Mesenchymal stem cell (in vitro differentiated cells and primary cell): Measurements from ENCODE around the gene KIFC3.

Experiments
- DNase-seq: peaks from one replicate; pipeline ENCODE4 v3.0.0-alpha.2; 2013
- H2AFZ ChIP-seq: one replicate; pipeline ENCODE4 v1.6.1; 2013; ENCODE audit warnings: low read depth, mild to moderate bottlenecking, control low read depth, inconsistent platforms, low read length, moderate library complexity
- H2AK5ac ChIP-seq: 2 replicates; pipeline ENCODE4 v1.6.1; 2013; ENCODE audit warnings: low read length, moderate library complexity, mild to moderate bottlenecking, inconsistent platforms; ENCODE audit not compliant: severe bottlenecking
- H2BK120ac ChIP-seq: one replicate; pipeline ENCODE4 v1.6.1; 2013; ENCODE audit warnings: low read depth, mild to moderate bottlenecking, inconsistent platforms, low read length, moderate library complexity
- H2BK12ac ChIP-seq, 2 experiments: one replicate each; pipeline ENCODE4 v1.6.1; 2013; ENCODE audit warnings: inconsistent platforms in 2 of 2, low read length in 2 of 2, mild to moderate bottlenecking in 2 of 2, moderate library complexity in 2 of 2, control low read depth in 1 of 2
- H2BK15ac ChIP-seq: one replicate; pipeline ENCODE4 v1.6.1; 2013; ENCODE audit warnings: mild to moderate bottlenecking, low read depth, inconsistent platforms; ENCODE audit not compliant: poor library complexity, severe bottlenecking
- H2BK5ac ChIP-seq: 2 replicates; pipeline ENCODE4 v1.6.1; 2013; ENCODE audit warnings: low read depth, mild to moderate bottlenecking, low read length, control low read depth, inconsistent platforms; ENCODE audit not compliant: poor library complexity, severe bottlenecking
- H3K14ac ChIP-seq, 2 experiments: one replicate each; pipeline ENCODE4 v1.6.1; 2013; ENCODE audit warnings: inconsistent platforms in 2 of 2, low read length in 2 of 2, control low read depth in 1 of 2, mild to moderate bottlenecking in 1 of 2, moderate library complexity in 1 of 2
- H3K18ac ChIP-seq, 2 experiments: one replicate each; pipeline ENCODE4 v1.6.1; 2013; ENCODE audit warnings: inconsistent platforms in 2 of 2, low read length in 2 of 2, control low read depth in 1 of 2, low read depth in 1 of 2, mild to moderate bottlenecking in 1 of 2
- H3K23ac ChIP-seq, 2 experiments: one replicate each; pipeline ENCODE4 v1.6.1; 2013; ENCODE audit warnings: inconsistent platforms in 2 of 2, low read length in 2 of 2, mild to moderate bottlenecking in 2 of 2, moderate library complexity in 2 of 2, control low read depth in 1 of 2
- H3K27ac ChIP-seq: 2 replicates; pipeline ENCODE4 v1.5.1; 2013; ENCODE audit warnings: mild to moderate bottlenecking, moderate library complexity, low read length, control low read depth, inconsistent platforms; ENCODE audit not compliant: poor library complexity, severe bottlenecking
- H3K27me3 ChIP-seq, 2 experiments: 2 replicates each; pipeline versions ENCODE4 v1.6.1 to v1.7.0; 2013; ENCODE audit warnings: low read length in 2 of 2, mild to moderate bottlenecking in 2 of 2, moderate library complexity in 2 of 2, control low read depth in 1 of 2, inconsistent platforms in 1 of 2; ENCODE audit not compliant: control insufficient read depth in 1 of 2, insufficient read depth in 1 of 2
- H3K36me3 ChIP-seq, 2 experiments: 2 replicates each; pipeline versions ENCODE4 v1.6.1 to v1.7.0; 2013; ENCODE audit warnings: low read length in 2 of 2, control low read depth in 1 of 2, inconsistent platforms in 1 of 2, low read depth in 1 of 2, mild to moderate bottlenecking in 1 of 2; ENCODE audit not compliant: insufficient read depth in 2 of 2, control insufficient read depth in 1 of 2
- H3K4ac ChIP-seq, 2 experiments: one replicate each; pipeline ENCODE4 v1.6.1; 2013; ENCODE audit warnings: inconsistent platforms in 2 of 2, low read length in 2 of 2, mild to moderate bottlenecking in 2 of 2, moderate library complexity in 2 of 2, control low read depth in 1 of 2, low read depth in 1 of 2
- H3K4me1 ChIP-seq: 2 replicates; pipeline ENCODE4 v1.6.1; 2013; ENCODE audit warnings: low read depth, low read length, control low read depth; ENCODE audit not compliant: control insufficient read depth, insufficient read depth
- H3K4me2 ChIP-seq: 2 replicates; pipeline ENCODE4 v1.6.1; 2013; ENCODE audit warnings: low read length, mild to moderate bottlenecking, inconsistent platforms; ENCODE audit not compliant: poor library complexity, severe bottlenecking
- H3K4me3 ChIP-seq, 2 experiments: 2 replicates each; pipeline versions ENCODE4 v1.5.1 to v1.7.0; 2013; ENCODE audit warnings: low read length in 2 of 2, mild to moderate bottlenecking in 2 of 2, control low read depth in 1 of 2, low read depth in 1 of 2; ENCODE audit not compliant: insufficient read depth in 1 of 2
- H3K79me1 ChIP-seq: replicated peaks from 2 replicates; pipeline ENCODE4 v1.6.1; 2013; ENCODE audit warnings: mild to moderate bottlenecking, control low read depth, low read length, inconsistent platforms; ENCODE audit not compliant: poor library complexity, severe bottlenecking
- H3K9ac ChIP-seq: 2 replicates; pipeline ENCODE4 v1.7.0; 2013; ENCODE audit warnings: mild to moderate bottlenecking, low read length, moderate library complexity
- H3K9me3 ChIP-seq: 2 replicates; pipeline ENCODE4 v1.7.0; 2013; ENCODE audit warnings: mild to moderate bottlenecking, low read length; ENCODE audit not compliant: control insufficient read depth
- H4K8ac ChIP-seq: one replicate; pipeline ENCODE4 v1.6.1; 2013; ENCODE audit warnings: inconsistent platforms, mild to moderate bottlenecking, low read length, moderate library complexity
- H4K91ac ChIP-seq: one replicate; pipeline ENCODE4 v1.6.1; 2013; ENCODE audit warnings: mild to moderate bottlenecking, low read length, inconsistent platforms
- WGBS: methylation state at CpG from one replicate; pipeline ENCODE4 v1.1.7; 2013; ENCODE audit warnings: mixed read lengths; 5-methylcytosine and 5-hydroxymethylcytosine counted together

Gene KIFC3

GRCh38 chr16:57826706-57827625, 24.7 kb upstream of the KIFC3 start:
- Histone ChIP-seq H3K4me2 (peak overlapping the region; percentile 7), H2BK15ac (no peak overlapping the region), H2BK5ac (no peak overlapping the region), H2BK120ac (no peak overlapping the region), H3K79me1 (peaks cover 13% of the 10 kb centered on the region), H3K4me3 (no peak overlapping the region), H3K27ac (peak overlapping the region; percentile 11), H3K23ac (no peak overlapping the region), H3K14ac (peak overlapping the region in 1 of 2 experiments; percentile 71), H3K9me3 (no peaks in the 10 kb centered on the region), H4K8ac (no peak overlapping the region), H2BK12ac (no peak overlapping the region), H3K9ac (no peak overlapping the region), H3K36me3 (peaks cover 0 to 5% of the 10 kb centered on the region in 2 experiments), H3K4ac (no peak overlapping the region), H4K91ac (no peak overlapping the region), H3K4me1 (peaks cover 35% of the 10 kb centered on the region), H3K18ac (no peak overlapping the region), H3K27me3 (peaks cover 0 to 51% of the 10 kb centered on the region in 2 experiments), H2AK5ac (peak overlapping the region; percentile 27), H2AFZ (no peak overlapping the region)
- DNase-seq = no peak
- 85% methylated on average over 22 of the region's 22 CpGs for WGBS

GRCh38 chr16:57826052-57826451, 23.8 kb upstream of the KIFC3 start:
- H3K27me3 ChIP-seq = peaks cover 0 to 55% of the 10 kb centered on the region in 2 experiments
- H2BK12ac ChIP-seq = no peak overlapping the region
- H3K27ac ChIP-seq = no peak overlapping the region
- peaks cover 13% of the 10 kb centered on the region for H3K79me1 ChIP-seq
- no peak overlapping the region for H3K23ac ChIP-seq
- H2BK120ac ChIP-seq = no peak overlapping the region
- peak overlapping the region; percentile 51 for H2AK5ac ChIP-seq
- H4K91ac ChIP-seq = no peak overlapping the region
- H3K9ac ChIP-seq = no peak overlapping the region
- no peak overlapping the region for H2BK5ac ChIP-seq
- WGBS = 70% methylated on average over 3 of the region's 4 CpGs
- DNase-seq = no peak
- H3K18ac ChIP-seq = no peak overlapping the region
- no peak overlapping the region for H4K8ac ChIP-seq
- H2BK15ac ChIP-seq = no peak overlapping the region
- no peaks in the 10 kb centered on the region for H3K9me3 ChIP-seq
- H2AFZ ChIP-seq = no peak overlapping the region
- H3K14ac ChIP-seq = no peak overlapping the region
- no peak overlapping the region for H3K4ac ChIP-seq
- H3K4me1 ChIP-seq = peaks cover 30% of the 10 kb centered on the region
- peaks cover 0 to 5% of the 10 kb centered on the region in 2 experiments for H3K36me3 ChIP-seq
- no peak overlapping the region for H3K4me2 ChIP-seq
- no peak overlapping the region for H3K4me3 ChIP-seq

GRCh38 chr16:57825298-57826044, 23.2 kb upstream of the KIFC3 start:
- Histone ChIP-seq H3K9me3 (no peaks in the 10 kb centered on the region), H4K91ac (no peak overlapping the region), H2AFZ (no peak overlapping the region), H3K4me3 (no peak overlapping the region), H3K4me2 (no peak overlapping the region), H3K18ac (no peak overlapping the region), H3K4ac (no peak overlapping the region), H3K27ac (no peak overlapping the region), H3K4me1 (peaks cover 27% of the 10 kb centered on the region), H4K8ac (no peak overlapping the region), H2BK12ac (no peak overlapping the region), H3K36me3 (peaks cover 0 to 5% of the 10 kb centered on the region in 2 experiments), H2BK15ac (no peak overlapping the region), H3K27me3 (peaks cover 0 to 58% of the 10 kb centered on the region in 2 experiments), H2AK5ac (peak overlapping the region; percentile 51), H3K23ac (no peak overlapping the region), H3K14ac (no peak overlapping the region), H2BK120ac (no peak overlapping the region), H2BK5ac (no peak overlapping the region), H3K9ac (no peak overlapping the region), H3K79me1 (peaks cover 13% of the 10 kb centered on the region)
- DNase-seq = no peak
- WGBS = 82% methylated on average over 4 of the region's 6 CpGs

GRCh38 chr16:57824888-57825287, 22.6 kb upstream of the KIFC3 start:
- peaks cover 0 to 5% of the 10 kb centered on the region in 2 experiments for H3K36me3 ChIP-seq
- 93% methylated on average over 2 of the region's 2 CpGs for WGBS

More at GRCh38 chr16:57824888-57825287, 22.6 kb upstream of the KIFC3 start:
- H2BK5ac ChIP-seq = no peak overlapping the region
- H3K4me3 ChIP-seq = no peak overlapping the region
- peaks cover 27% of the 10 kb centered on the region for H3K4me1 ChIP-seq
- peaks cover 0 to 59% of the 10 kb centered on the region in 2 experiments for H3K27me3 ChIP-seq
- H2BK15ac ChIP-seq = no peak overlapping the region
- no peak overlapping the region for H2AFZ ChIP-seq
- H4K91ac ChIP-seq = no peak overlapping the region
- no peak overlapping the region for H3K4me2 ChIP-seq
- no peak overlapping the region for H3K27ac ChIP-seq
- H4K8ac ChIP-seq = no peak overlapping the region
- H3K79me1 ChIP-seq = peaks cover 13% of the 10 kb centered on the region
- H2AK5ac ChIP-seq = peak overlapping the region; percentile 62
- DNase-seq = no peak
- no peak overlapping the region for H3K23ac ChIP-seq
- no peaks in the 10 kb centered on the region for H3K9me3 ChIP-seq
- no peak overlapping the region for H3K18ac ChIP-seq
- H3K4ac ChIP-seq = no peak overlapping the region
- no peak overlapping the region for H3K14ac ChIP-seq
- H3K9ac ChIP-seq = no peak overlapping the region
- no peak overlapping the region for H2BK12ac ChIP-seq
- no peak overlapping the region for H2BK120ac ChIP-seq
